ENCODE data around the gene USP49. TPM values are rescaled to one million over a fixed set of nuclear protein-coding genes. Genes with fewer than 3 reads are reported as not detected.

Gene USP49
- total and polyA plus RNA-seq, 2 of the 13 experiments (the other 11 are each of a cell fraction or from before 2014, with no cell fraction given), result 2.9 to 4.3 TPM

- TF ChIP-seq RERE (CRISPR knock-in tag; IDR thresholded peaks at IDR 0.05; ENCODE audit: low read depth), result peak; percentile 89
- peak; percentile 30 to 63; a peak in 1 of 4 replicates for TF ChIP-seq HMGXB4 (CRISPR knock-in tag; IDR thresholded peaks at IDR 0.05; ENCODE audit: borderline replicate concordance in 1 of 2, low read depth in 1 of 2)
- no peak for TF ChIP-seq KAT7 (CRISPR knock-in tag; IDR thresholded peaks at IDR 0.05; ENCODE audit: borderline replicate concordance)
- TF ChIP-seq ETV5 (CRISPR knock-in tag; IDR thresholded peaks at IDR 0.05; ENCODE audit: borderline replicate concordance), result peak; percentile 65
- TF ChIP-seq HDAC6 (IDR thresholded peaks at IDR 0.05; ENCODE audit: low read depth, low read length), result no peak
- TF ChIP-seq FOXA1 (IDR thresholded peaks at IDR 0.05), result no peak
- peak; percentile 94 for TF ChIP-seq FOXA1 (CRISPR knock-in tag; IDR thresholded peaks at IDR 0.05)
- no peak for TF ChIP-seq SMARCC2 (IDR thresholded peaks at IDR 0.05)
- TF ChIP-seq ARHGAP35 (CRISPR knock-in tag; IDR thresholded peaks at IDR 0.05; ENCODE audit: borderline replicate concordance), result no peak
- TF ChIP-seq GMEB2 (CRISPR knock-in tag; IDR thresholded peaks at IDR 0.05; ENCODE audit: low read depth), result no peak
- TF ChIP-seq ZNF576 (CRISPR knock-in tag; IDR thresholded peaks at IDR 0.05), result no peak
- TF ChIP-seq REXO4 (CRISPR knock-in tag; IDR thresholded peaks at IDR 0.05; ENCODE audit: borderline replicate concordance), result no peak
- no peak for TF ChIP-seq ZBTB46 (CRISPR knock-in tag; IDR thresholded peaks at IDR 0.05; ENCODE audit: borderline replicate concordance)
- TF ChIP-seq ZNF275 (CRISPR knock-in tag; IDR thresholded peaks at IDR 0.05; ENCODE audit: borderline replicate concordance), result 0 out of 2 replicates have a peak, but pooled peaks have one; percentile 23
- TF ChIP-seq ZNF296 (CRISPR knock-in tag; conservative IDR thresholded peaks at IDR 0.05), result no peak
These were observed 147.7 kb downstream of the USP49 start, which contains the start of gene PGC (continued) for GRCh38 chr6:41747256-41748101.
